Esophagus (tissue), 2 donors: Measurements from ENCODE around the gene PTGES. TPM values are rescaled to one million over a fixed set of nuclear protein-coding genes. Genes with fewer than 3 reads are reported as not detected.
A peak's percentile ranks its signal among the peaks of the same experiment; 100 is the strongest.
"Not testable (repeated sequence)": the region's sequence is repeated elsewhere in the genome, so short reads cannot be mapped to it uniquely, and the experiment has no call there.

Experiments used
- H3K27ac ChIP-seq, 2 donors: one replicate each; pipeline ENCODE4 v1.5.1; 2013; ENCODE audit warnings: low read depth in 2 of 2, mild to moderate bottlenecking in 2 of 2, inconsistent platforms in 1 of 2, low read length in 1 of 2, moderate library complexity in 1 of 2
- H3K27me3 ChIP-seq, 2 donors: one replicate each; pipeline ENCODE4 v1.6.1; 2013; ENCODE audit warnings: low read length in 2 of 2, control low read depth in 1 of 2, mild to moderate bottlenecking in 1 of 2; ENCODE audit not compliant: insufficient read depth in 2 of 2, control insufficient read depth in 1 of 2
- H3K36me3 ChIP-seq, 2 donors: one replicate each; pipeline ENCODE4 v1.6.1; 2013; ENCODE audit warnings: low read length in 1 of 2; ENCODE audit not compliant: control insufficient read depth in 2 of 2, insufficient read depth in 2 of 2
- H3K4me1 ChIP-seq, 2 donors: one replicate each; pipeline ENCODE4 v1.6.1; 2013; ENCODE audit warnings: low read length in 1 of 2; ENCODE audit not compliant: control insufficient read depth in 2 of 2, insufficient read depth in 2 of 2
- H3K4me3 ChIP-seq, 2 donors: one replicate each; pipeline ENCODE4 v1.5.1; 2013; ENCODE audit warnings: low read length in 2 of 2, mild to moderate bottlenecking in 2 of 2, low read depth in 1 of 2, moderate library complexity in 1 of 2
- H3K9me3 ChIP-seq, 2 donors: one replicate each; pipeline ENCODE4 v1.6.1; 2013; ENCODE audit warnings: mild to moderate bottlenecking in 2 of 2, low read depth in 1 of 2, low read length in 1 of 2, moderate library complexity in 1 of 2; ENCODE audit not compliant: control insufficient read depth in 2 of 2, insufficient read depth in 1 of 2
- WGBS, 2 donors: extraction: QIAGEN DNeasy Blood & Tissue Kit; methylation state at CpG; one replicate each; pipeline ENCODE4 v1.1.7; 2013; 5-methylcytosine and 5-hydroxymethylcytosine counted together
- polyA plus RNA-seq, 2 donors: library from polyadenylated mRNA; stranded (reverse); fragments of 200-250 nt; gene quantifications; one replicate each; pipeline ENCODE4 v1.2.3, GENCODE V29; 2013
- donor health status: healthy with polysubstance abuse.
- donor health status: Bipolar disorder and iron deficiency.

Gene PTGES
- polyA plus RNA-seq, 2 donors: 6.4 to 16.3 TPM

- Histone ChIP-seq H3K27ac (no peak overlapping the region), H3K4me1 (peaks cover 0 to under 1% of the 10 kb centered on the region in 2 donors), H3K4me3 (no peak overlapping the region), H3K36me3 (no peaks in the 10 kb centered on the region), H3K27me3 (no peaks in the 10 kb centered on the region), H3K9me3 (no peaks in the 10 kb centered on the region)
- 65 to 72% methylated on average over 5 of the region's 5 CpGs for WGBS, 2 donors
Measured at GRCh38 chr9:129781981-129782380, 29.1 kb upstream of the PTGES start.

DNA sequence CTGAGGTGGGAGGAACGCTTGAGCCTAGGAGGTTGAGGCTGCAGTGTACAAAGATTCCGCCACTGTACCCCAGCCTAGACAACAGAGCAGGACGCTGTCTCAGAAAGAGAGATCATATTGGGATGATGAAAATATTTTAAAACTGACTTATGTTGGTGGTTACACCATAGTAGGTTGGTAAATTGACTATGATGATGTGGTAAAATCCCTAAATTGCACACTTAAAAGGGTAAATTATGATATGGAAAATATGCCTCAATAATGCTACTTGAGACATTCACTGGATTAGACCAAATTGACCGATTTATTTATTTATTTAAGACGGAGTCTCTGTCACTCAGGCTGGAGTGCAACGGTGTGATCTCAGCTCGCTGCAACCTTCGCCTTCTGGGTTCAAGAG is 28.3 kb upstream of the PTGES start:
- peaks cover 0 to 5% of the 10 kb centered on the region in 2 donors for H3K4me1 ChIP-seq
- H3K9me3 ChIP-seq: no peaks in the 10 kb centered on the region
- no peak overlapping the region for H3K4me3 ChIP-seq
- no peak overlapping the region for H3K27ac ChIP-seq
- H3K27me3 ChIP-seq: no peaks in the 10 kb centered on the region
- no peaks in the 10 kb centered on the region for H3K36me3 ChIP-seq
- WGBS, 2 donors: 79 to 82% methylated on average over 8 of the region's 8 CpGs

DNA sequence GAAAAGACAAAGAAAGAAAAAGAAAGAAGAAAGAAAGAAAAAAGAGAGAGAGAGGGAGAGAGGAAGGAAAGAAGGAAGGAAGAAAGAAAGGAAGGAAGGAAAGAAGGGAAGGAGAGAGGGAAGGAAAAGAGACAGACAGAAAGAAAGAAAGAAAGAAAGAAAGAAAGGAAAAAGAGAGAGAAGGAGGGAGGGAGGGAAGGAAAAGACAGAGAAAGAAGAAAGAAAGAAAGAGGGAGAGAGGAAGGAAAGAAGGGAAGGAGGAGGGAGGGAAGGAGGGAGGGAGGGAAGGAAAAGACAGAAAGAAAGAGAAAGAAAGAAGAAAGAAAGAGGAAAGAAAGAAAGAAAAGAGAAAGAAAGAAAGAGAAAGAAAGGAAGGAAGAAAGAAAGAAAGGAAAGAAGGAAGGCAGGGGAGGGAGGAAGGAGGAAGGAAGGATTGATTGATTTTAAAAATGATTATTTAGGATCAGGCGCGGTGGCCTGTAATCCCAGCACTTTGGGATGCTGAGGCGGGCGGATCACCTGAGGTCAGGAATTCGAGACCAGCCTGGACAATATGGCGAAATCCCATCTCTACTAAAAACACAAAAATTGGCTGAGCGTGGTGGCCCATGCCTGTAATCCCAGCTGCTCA is 26.8 kb upstream of the PTGES start:
- no peaks in the 10 kb centered on the region for H3K9me3 ChIP-seq
- no peaks in the 10 kb centered on the region for H3K27me3 ChIP-seq
- H3K4me1 ChIP-seq: peaks cover 2 to 5% of the 10 kb centered on the region in 2 donors
- no peak overlapping the region for H3K27ac ChIP-seq
- 93% methylated on average over 6 to 7 of the region's 7 CpGs for WGBS, 2 donors
- H3K36me3 ChIP-seq: no peaks in the 10 kb centered on the region
- no peak overlapping the region for H3K4me3 ChIP-seq

DNA sequence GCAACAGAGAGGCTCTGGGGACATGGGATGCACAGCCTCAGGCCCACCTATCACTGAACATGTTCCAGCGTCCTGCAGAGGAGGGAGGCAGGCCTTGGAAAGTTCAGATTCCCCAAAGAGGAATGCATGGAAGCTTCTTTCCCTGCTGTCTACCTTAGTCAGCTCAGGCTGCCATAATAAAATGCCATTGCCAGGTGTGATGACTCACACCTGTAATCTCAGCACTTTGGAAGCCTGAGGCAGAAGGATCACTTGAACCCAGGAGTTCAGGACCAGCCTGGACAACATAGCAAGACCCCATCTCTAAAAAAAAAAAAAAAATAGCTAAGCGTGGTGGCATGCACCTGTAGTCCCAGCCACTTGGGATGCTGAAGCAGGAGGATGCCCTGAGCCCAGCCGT is 25.6 kb upstream of the PTGES start:
- H3K4me1 ChIP-seq: peaks cover 5 to 7% of the 10 kb centered on the region in 2 donors
- no peak overlapping the region for H3K4me3 ChIP-seq
- WGBS, 2 donors: 83 to 90% methylated on average over 3 of the region's 3 CpGs
- H3K27me3 ChIP-seq: no peaks in the 10 kb centered on the region
- H3K36me3 ChIP-seq: no peaks in the 10 kb centered on the region
- H3K27ac ChIP-seq: no peak overlapping the region
- H3K9me3 ChIP-seq: no peaks in the 10 kb centered on the region

DNA sequence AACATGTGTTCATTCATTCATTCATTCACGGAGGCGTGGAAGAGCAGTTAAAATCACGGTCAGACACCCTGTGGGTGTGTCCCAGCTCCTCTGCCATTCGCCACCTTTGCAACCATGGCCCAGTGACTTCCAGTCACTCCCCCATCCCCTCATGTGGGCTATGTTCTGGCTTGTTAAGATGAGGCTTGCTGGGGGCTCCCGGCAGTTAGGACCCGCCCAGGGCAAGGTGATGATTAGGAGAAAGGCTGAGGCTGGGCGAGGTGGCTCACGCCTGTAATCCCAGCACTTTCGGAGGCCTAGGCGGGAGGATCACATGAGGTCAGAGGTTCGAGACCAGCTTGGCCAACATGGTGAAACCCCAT is 24.9 kb upstream of the PTGES start:
- Histone ChIP-seq H3K4me3 (no peak overlapping the region), H3K36me3 (no peaks in the 10 kb centered on the region), H3K9me3 (no peaks in the 10 kb centered on the region), H3K27me3 (no peaks in the 10 kb centered on the region), H3K4me1 (peaks cover 5 to 7% of the 10 kb centered on the region in 2 donors), H3K27ac (peak overlapping the region; percentile 17 to 33)
- WGBS, 2 donors: 50 to 58% methylated on average over 11 of the region's 11 CpGs

- Histone ChIP-seq H3K27me3 (no peaks in the 10 kb centered on the region), H3K9me3 (no peaks in the 10 kb centered on the region), H3K27ac (peak overlapping the region; percentile 57 to 62), H3K36me3 (no peaks in the 10 kb centered on the region), H3K4me3 (no peak overlapping the region), H3K4me1 (peaks cover 5 to 7% of the 10 kb centered on the region in 2 donors)
- 16 to 35% methylated on average over 16 of the region's 16 CpGs for WGBS, 2 donors
Measured at GRCh38 chr9:129776938-129777768, 24.3 kb upstream of the PTGES start.

- Histone ChIP-seq H3K36me3 (no peaks in the 10 kb centered on the region), H3K4me3 (no peak overlapping the region), H3K9me3 (no peaks in the 10 kb centered on the region), H3K27ac (peak overlapping the region; percentile 57 to 62), H3K4me1 (peaks cover 5 to 7% of the 10 kb centered on the region in 2 donors), H3K27me3 (no peaks in the 10 kb centered on the region)
- 70 to 73% methylated on average over 8 of the region's 8 CpGs for WGBS, 2 donors
Measured at GRCh38 chr9:129776566-129776937, 23.7 kb upstream of the PTGES start.

DNA sequence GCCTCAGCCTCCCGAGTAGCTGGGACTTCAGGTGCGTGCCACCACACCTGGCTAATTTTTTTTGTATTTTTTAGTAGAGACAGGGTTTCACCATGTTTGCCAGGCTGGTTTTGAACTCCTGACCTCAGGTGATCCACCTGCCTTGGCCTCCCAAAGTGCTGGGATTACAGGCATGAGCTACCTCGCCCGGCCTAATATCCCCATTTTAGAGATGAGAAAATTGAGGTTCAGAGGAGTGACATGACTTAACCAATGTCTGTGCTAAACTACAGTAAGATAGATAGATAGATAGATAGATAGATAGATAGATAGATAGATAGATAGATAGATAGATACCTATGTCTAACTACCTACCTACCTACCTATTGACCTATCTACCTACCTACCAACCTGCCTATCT is 23.3 kb upstream of the PTGES start:
- H3K36me3 ChIP-seq, H3K4me1 ChIP-seq, H3K27ac ChIP-seq, H3K27me3 ChIP-seq, H3K9me3 ChIP-seq, H3K4me3 ChIP-seq: not testable (repeated sequence)
- WGBS, 2 donors: 92 to 96% methylated on average over 4 of the region's 4 CpGs

DNA sequence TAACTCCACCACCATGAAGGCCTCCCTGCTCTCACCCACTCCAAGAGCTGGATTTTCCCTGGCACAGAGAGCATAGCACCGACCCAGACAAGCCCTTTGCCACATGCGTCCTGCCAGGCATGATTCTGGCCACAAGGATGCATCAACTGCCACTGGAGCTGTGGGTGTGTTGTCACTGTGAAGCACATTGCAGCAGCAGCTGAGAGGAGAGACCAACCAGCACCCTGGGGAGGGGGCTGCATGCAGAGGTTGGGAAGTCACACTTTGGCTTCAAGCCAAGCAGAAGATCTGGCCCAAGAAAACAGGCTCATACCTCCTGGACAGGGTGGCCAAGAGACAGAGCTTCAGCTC is 22.6 kb upstream of the PTGES start:
- no peaks in the 10 kb centered on the region for H3K27me3 ChIP-seq
- no peaks in the 10 kb centered on the region for H3K36me3 ChIP-seq
- H3K9me3 ChIP-seq: no peaks in the 10 kb centered on the region
- H3K4me3 ChIP-seq: no peak overlapping the region
- WGBS, 2 donors: 43 to 53% methylated on average over 2 of the region's 2 CpGs
- H3K27ac ChIP-seq: no peak overlapping the region
- peaks cover 5 to 7% of the 10 kb centered on the region in 2 donors for H3K4me1 ChIP-seq
